ENCODE results near the gene CDK2. TPM values are rescaled to one million over a fixed set of nuclear protein-coding genes. Genes with fewer than 3 reads are reported as not detected.
A peak's percentile ranks its signal among the peaks of the same experiment; 100 is the strongest.

CDK2 gene
- total and polyA plus RNA-seq, 9 of the 15 experiments (the other 6 are each of a cell fraction or from before 2014, with no cell fraction given), result 17.4 to 213 (median 109) TPM

DNA sequence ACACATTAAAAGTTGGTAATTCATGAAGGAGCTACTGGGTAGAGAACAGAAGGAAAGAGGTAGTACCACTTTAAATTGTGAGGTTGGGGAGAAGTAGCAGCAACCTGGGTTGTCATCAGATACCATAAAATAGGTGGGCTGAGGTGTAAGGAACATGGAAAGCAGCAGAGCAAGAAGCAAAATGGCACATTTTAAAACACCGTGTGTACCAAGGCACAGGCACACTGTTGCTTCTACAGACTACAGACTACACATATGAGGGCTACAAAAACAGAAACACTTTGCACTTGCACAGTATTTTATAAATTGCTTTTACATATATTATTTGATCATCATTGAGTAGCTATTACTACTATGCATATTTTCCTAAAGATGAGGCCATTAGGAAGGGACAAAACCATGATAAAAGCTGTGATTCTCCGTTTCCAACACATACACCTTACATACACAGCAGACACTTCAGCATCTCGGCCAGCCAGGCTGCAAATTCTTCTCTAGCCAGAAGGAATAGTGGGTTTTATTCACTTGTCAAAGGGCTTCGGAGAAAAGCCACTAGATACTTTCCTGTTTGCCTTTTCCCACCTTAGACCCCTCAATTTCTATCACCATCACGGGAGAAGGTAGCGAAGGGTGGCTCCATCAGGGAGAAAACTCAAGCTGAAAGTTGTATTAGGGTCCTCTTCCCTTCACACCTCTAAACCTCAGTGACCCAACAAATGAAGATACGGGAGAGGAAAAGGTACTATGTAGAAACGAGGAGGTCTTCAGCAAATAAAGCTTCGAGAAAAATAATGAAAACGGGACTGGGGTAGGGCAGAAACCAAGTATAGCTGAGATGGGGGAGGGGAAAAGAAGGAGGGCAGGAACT, 40.5 kb upstream of the CDK2 start (continued):
- TF ChIP-seq, protein P1, sequence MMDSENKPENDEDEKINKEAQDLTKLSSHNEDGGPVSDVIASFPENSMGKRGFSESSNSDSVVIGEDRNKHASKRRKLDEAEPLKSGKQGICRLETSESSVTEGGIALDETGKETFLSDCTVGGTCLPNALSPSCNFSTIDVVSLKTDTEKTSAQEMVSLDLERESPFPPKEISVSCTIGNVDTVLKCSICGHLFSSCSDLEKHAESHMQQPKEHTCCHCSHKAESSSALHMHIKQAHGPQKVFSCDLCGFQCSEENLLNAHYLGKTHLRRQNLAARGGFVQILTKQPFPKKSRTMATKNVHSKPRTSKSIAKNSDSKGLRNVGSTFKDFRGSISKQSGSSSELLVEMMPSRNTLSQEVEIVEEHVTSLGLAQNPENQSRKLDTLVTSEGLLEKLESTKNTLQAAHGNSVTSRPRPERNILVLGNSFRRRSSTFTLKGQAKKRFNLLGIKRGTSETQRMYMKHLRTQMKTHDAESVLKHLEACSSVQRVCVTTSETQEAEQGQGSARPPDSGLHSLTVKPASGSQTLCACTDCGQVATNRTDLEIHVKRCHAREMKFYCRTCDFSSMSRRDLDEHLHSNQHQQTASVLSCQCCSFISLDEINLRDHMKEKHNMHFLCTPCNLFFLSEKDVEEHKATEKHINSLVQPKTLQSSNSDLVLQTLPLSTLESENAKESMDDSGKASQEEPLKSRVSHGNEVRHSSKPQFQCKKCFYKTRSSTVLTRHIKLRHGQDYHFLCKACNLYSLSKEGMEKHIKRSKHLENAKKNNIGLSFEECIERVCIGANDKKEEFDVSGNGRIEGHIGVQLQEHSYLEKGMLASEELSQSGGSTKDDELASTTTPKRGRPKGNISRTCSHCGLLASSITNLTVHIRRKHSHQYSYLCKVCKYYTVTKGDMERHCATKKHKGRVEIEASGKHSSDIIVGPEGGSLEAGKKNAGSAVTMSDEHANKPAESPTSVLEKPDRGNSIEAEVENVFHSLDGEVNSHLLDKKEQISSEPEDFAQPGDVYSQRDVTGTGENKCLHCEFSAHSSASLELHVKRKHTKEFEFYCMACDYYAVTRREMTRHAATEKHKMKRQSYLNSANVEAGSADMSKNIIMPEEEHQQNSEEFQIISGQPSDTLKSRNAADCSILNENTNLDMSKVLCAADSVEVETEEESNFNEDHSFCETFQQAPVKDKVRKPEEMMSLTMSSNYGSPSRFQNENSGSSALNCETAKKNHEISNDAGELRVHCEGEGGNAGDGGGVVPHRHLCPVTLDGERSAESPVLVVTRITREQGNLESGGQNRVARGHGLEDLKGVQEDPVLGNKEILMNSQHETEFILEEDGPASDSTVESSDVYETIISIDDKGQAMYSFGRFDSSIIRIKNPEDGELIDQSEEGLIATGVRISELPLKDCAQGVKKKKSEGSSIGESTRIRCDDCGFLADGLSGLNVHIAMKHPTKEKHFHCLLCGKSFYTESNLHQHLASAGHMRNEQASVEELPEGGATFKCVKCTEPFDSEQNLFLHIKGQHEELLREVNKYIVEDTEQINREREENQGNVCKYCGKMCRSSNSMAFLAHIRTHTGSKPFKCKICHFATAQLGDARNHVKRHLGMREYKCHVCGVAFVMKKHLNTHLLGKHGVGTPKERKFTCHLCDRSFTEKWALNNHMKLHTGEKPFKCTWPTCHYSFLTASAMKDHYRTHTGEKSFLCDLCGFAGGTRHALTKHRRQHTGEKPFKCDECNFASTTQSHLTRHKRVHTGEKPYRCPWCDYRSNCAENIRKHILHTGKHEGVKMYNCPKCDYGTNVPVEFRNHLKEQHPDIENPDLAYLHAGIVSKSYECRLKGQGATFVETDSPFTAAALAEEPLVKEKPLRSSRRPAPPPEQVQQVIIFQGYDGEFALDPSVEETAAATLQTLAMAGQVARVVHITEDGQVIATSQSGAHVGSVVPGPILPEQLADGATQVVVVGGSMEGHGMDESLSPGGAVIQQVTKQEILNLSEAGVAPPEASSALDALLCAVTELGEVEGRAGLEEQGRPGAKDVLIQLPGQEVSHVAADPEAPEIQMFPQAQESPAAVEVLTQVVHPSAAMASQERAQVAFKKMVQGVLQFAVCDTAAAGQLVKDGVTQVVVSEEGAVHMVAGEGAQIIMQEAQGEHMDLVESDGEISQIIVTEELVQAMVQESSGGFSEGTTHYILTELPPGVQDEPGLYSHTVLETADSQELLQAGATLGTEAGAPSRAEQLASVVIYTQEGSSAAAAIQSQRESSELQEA (IDR thresholded peaks at IDR 0.05; ENCODE audit: low read depth), result 0 out of 2 replicates have a peak, but pooled peaks have one; percentile 23
- TF ChIP-seq, protein P2, sequence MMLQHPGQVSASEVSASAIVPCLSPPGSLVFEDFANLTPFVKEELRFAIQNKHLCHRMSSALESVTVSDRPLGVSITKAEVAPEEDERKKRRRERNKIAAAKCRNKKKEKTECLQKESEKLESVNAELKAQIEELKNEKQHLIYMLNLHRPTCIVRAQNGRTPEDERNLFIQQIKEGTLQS (IDR thresholded peaks at IDR 0.05), result no peak
- TF ChIP-seq, protein P2 (CRISPR knock-in tag; conservative IDR thresholded peaks at IDR 0.05), result no peak
- TF ChIP-seq SRF (CRISPR knock-in tag; IDR thresholded peaks at IDR 0.05) (no peak), ZNF561 (CRISPR knock-in tag; conservative IDR thresholded peaks at IDR 0.05) (no peak), SMARCA4 (IDR thresholded peaks at IDR 0.05) (peak; percentile 33; the same call in 1 of the 2 replicates), ARNT (IDR thresholded peaks at IDR 0.05) (peak; percentile 31 to 64; a peak in 1 of 4 replicates), CREM (IDR thresholded peaks at IDR 0.05; ENCODE audit: low read depth) (no peak), ZNF311 (CRISPR knock-in tag; IDR thresholded peaks at IDR 0.05) (no peak), DACH1 (IDR thresholded peaks at IDR 0.05; ENCODE audit: partially characterized antibody) (no peak), MIER1 (IDR thresholded peaks at IDR 0.05; ENCODE audit: low read depth) (peak; percentile 79; the same call in 1 of the 2 replicates)
- TF ChIP-seq, protein P3, sequence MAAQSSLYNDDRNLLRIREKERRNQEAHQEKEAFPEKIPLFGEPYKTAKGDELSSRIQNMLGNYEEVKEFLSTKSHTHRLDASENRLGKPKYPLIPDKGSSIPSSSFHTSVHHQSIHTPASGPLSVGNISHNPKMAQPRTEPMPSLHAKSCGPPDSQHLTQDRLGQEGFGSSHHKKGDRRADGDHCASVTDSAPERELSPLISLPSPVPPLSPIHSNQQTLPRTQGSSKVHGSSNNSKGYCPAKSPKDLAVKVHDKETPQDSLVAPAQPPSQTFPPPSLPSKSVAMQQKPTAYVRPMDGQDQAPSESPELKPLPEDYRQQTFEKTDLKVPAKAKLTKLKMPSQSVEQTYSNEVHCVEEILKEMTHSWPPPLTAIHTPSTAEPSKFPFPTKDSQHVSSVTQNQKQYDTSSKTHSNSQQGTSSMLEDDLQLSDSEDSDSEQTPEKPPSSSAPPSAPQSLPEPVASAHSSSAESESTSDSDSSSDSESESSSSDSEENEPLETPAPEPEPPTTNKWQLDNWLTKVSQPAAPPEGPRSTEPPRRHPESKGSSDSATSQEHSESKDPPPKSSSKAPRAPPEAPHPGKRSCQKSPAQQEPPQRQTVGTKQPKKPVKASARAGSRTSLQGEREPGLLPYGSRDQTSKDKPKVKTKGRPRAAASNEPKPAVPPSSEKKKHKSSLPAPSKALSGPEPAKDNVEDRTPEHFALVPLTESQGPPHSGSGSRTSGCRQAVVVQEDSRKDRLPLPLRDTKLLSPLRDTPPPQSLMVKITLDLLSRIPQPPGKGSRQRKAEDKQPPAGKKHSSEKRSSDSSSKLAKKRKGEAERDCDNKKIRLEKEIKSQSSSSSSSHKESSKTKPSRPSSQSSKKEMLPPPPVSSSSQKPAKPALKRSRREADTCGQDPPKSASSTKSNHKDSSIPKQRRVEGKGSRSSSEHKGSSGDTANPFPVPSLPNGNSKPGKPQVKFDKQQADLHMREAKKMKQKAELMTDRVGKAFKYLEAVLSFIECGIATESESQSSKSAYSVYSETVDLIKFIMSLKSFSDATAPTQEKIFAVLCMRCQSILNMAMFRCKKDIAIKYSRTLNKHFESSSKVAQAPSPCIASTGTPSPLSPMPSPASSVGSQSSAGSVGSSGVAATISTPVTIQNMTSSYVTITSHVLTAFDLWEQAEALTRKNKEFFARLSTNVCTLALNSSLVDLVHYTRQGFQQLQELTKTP (IDR thresholded peaks at IDR 0.05; ENCODE audit: low read depth in 1 of 2, partially characterized antibody in 2 of 2), result peak in 1 of 2 experiments; percentile 33
- TF ChIP-seq, protein P4, sequence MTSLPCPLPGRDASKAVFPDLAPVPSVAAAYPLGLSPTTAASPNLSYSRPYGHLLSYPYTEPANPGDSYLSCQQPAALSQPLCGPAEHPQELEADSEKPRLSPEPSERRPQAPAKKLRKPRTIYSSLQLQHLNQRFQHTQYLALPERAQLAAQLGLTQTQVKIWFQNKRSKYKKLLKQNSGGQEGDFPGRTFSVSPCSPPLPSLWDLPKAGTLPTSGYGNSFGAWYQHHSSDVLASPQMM (CRISPR knock-in tag; IDR thresholded peaks at IDR 0.05), result no peak
